DOHH2 (cell line): ENCODE measurements around the gene OPN1SW.

Source experiments
- H3F3A ChIP-seq: fragments of 200-600 bp; sonication (generic), shearing (Covaris generic); 2 replicates; pipeline ENCODE4 v1.6.0; 2016; ENCODE audit warnings: antibody characterized with exemption, mild to moderate bottlenecking; ENCODE audit not compliant: control insufficient read depth, insufficient read depth
- H3K27ac ChIP-seq: fragments of 200-600 bp; sonication (generic); 2 replicates; pipeline ENCODE4 v1.5.1; 2014; ENCODE audit warnings: low read depth, mild to moderate bottlenecking, low read length, moderate library complexity
- H3K27me3 ChIP-seq: fragments of 200-600 bp; sonication (generic); 2 replicates; pipeline ENCODE4 v1.6.1; 2014; ENCODE audit warnings: mild to moderate bottlenecking, low read length, mixed read lengths; ENCODE audit not compliant: control insufficient read depth
- H3K36me3 ChIP-seq: fragments of 200-600 bp; sonication (generic); 2 replicates; pipeline ENCODE4 v1.6.1; 2014; ENCODE audit warnings: mild to moderate bottlenecking, low read length, moderate library complexity, mixed read lengths; ENCODE audit not compliant: control insufficient read depth
- H3K4me1 ChIP-seq: fragments of 200-600 bp; sonication (generic); 2 replicates; pipeline ENCODE4 v1.6.1; 2014; ENCODE audit warnings: mild to moderate bottlenecking, low read length, mixed read lengths; ENCODE audit not compliant: control insufficient read depth
- H3K4me2 ChIP-seq: fragments of 200-600 bp; sonication (generic); 2 replicates; pipeline ENCODE4 v1.6.0; 2014; ENCODE audit warnings: mild to moderate bottlenecking, low read length, moderate library complexity
- H3K4me3 ChIP-seq: fragments of 200-600 bp; sonication (generic); 2 replicates; pipeline ENCODE4 v1.5.1; 2014; ENCODE audit warnings: mild to moderate bottlenecking, low read length, mixed read lengths
- H3K79me2 ChIP-seq: fragments of 200-600 bp; sonication (generic); 2 replicates; pipeline ENCODE4 v1.6.1; 2014; ENCODE audit warnings: mild to moderate bottlenecking, low read length, mixed read lengths; ENCODE audit not compliant: control insufficient read depth
- H3K9me2 ChIP-seq: fragments of 200-600 bp; sonication (generic); replicated peaks from 2 replicates; pipeline ENCODE4 v1.6.1; 2014; ENCODE audit warnings: mild to moderate bottlenecking, low read length, mixed read lengths; ENCODE audit not compliant: control insufficient read depth
- H3K9me3 ChIP-seq: fragments of 200-600 bp; sonication (generic); 2 replicates; pipeline ENCODE4 v1.6.1; 2014; ENCODE audit warnings: antibody characterized with exemption, low read length, mixed read lengths; ENCODE audit not compliant: control insufficient read depth, insufficient read depth
- H4K20me1 ChIP-seq: fragments of 200-600 bp; sonication (generic); 2 replicates; pipeline ENCODE4 v1.6.0; 2014; ENCODE audit warnings: low read depth, mild to moderate bottlenecking, antibody characterized with exemption, low read length, moderate library complexity; ENCODE audit not compliant: control insufficient read depth, insufficient read depth
- EZH2phosphoT487 ChIP-seq: fragments of 200-600 bp; sonication (generic); IDR thresholded peaks from 2 replicates; pipeline ENCODE4 v1.6.1; 2017; ENCODE audit warnings: borderline replicate concordance, mild to moderate bottlenecking, antibody characterized with exemption, low read length, moderate library complexity, mixed read lengths
- TF ChIP-seq, protein P1 (sequence below): fragments of 200-600 bp; sonication (generic); IDR thresholded peaks from one replicate; pipeline ENCODE4 v1.5.1; 2014; ENCODE audit warnings: antibody characterized with exemption, mild to moderate bottlenecking, low read depth, low read length; ENCODE audit not compliant: poor library complexity, severe bottlenecking

Gene OPN1SW

GRCh38 chr7:128739990-128740682, 35.5 kb downstream of the OPN1SW start:
- Histone ChIP-seq H3F3A (0 out of 2 replicates have a peak, but pooled peaks cover 5% of the 10 kb centered on the region), H3K36me3 (peaks cover 39% of the 10 kb centered on the region), H4K20me1 (peaks cover 25% of the 10 kb centered on the region), H3K4me1 (peaks cover 44% of the 10 kb centered on the region), H3K79me2 (peaks cover 64% of the 10 kb centered on the region), H3K27ac (peak overlapping the region; percentile 52), H3K4me3 (peak overlapping the region; percentile 95), H3K9me2 (no peaks in the 10 kb centered on the region), H3K4me2 (peak overlapping the region; percentile 91), H3K27me3 (no peaks in the 10 kb centered on the region), H3K9me3 (no peaks in the 10 kb centered on the region)
- no peak for TF ChIP-seq EZH2phosphoT487
- TF ChIP-seq, protein P1, sequence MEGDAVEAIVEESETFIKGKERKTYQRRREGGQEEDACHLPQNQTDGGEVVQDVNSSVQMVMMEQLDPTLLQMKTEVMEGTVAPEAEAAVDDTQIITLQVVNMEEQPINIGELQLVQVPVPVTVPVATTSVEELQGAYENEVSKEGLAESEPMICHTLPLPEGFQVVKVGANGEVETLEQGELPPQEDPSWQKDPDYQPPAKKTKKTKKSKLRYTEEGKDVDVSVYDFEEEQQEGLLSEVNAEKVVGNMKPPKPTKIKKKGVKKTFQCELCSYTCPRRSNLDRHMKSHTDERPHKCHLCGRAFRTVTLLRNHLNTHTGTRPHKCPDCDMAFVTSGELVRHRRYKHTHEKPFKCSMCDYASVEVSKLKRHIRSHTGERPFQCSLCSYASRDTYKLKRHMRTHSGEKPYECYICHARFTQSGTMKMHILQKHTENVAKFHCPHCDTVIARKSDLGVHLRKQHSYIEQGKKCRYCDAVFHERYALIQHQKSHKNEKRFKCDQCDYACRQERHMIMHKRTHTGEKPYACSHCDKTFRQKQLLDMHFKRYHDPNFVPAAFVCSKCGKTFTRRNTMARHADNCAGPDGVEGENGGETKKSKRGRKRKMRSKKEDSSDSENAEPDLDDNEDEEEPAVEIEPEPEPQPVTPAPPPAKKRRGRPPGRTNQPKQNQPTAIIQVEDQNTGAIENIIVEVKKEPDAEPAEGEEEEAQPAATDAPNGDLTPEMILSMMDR: no peak

- H3K4me1 ChIP-seq: peaks cover 53% of the 10 kb centered on the region
- H3F3A ChIP-seq: 0 out of 2 replicates have a peak, but pooled peaks cover 5% of the 10 kb centered on the region
- peaks cover 55% of the 10 kb centered on the region for H3K79me2 ChIP-seq
- H3K27ac ChIP-seq: peak within 1 kb of the TSS; percentile 52
- H3K9me3 ChIP-seq: no peaks in the 10 kb centered on the region
- peak within 1 kb of the TSS; percentile 95 for H3K4me3 ChIP-seq
- H3K27me3 ChIP-seq: no peaks in the 10 kb centered on the region
- H3K36me3 ChIP-seq: peaks cover 31% of the 10 kb centered on the region
- H3K4me2 ChIP-seq: peak within 1 kb of the TSS; percentile 91
- H4K20me1 ChIP-seq: peaks cover 21% of the 10 kb centered on the region
- no peaks in the 10 kb centered on the region for H3K9me2 ChIP-seq
- no peak for TF ChIP-seq EZH2phosphoT487
- TF ChIP-seq, protein P1: peak; percentile 21
These were observed 36.3 kb downstream of the OPN1SW start, which contains the start of gene CALU for GRCh38 chr7:128739048-128739962. CALU (plus strand) TSS chr7:128739359; CDS start chr7:128748584, 9,225 bp downstream.

- Histone ChIP-seq H3K9me3 (no peaks in the 10 kb centered on the region), H4K20me1 (peaks cover 20% of the 10 kb centered on the region), H3K4me1 (peaks cover 54% of the 10 kb centered on the region), H3K36me3 (peaks cover 26% of the 10 kb centered on the region), H3K4me2 (peak overlapping the region; percentile 91), H3K79me2 (peaks cover 48% of the 10 kb centered on the region), H3K27me3 (no peaks in the 10 kb centered on the region), H3K9me2 (no peaks in the 10 kb centered on the region), H3F3A (0 out of 2 replicates have a peak, but pooled peaks cover 5% of the 10 kb centered on the region), H3K4me3 (peak overlapping the region; percentile 95), H3K27ac (peak overlapping the region; percentile 37)
- TF ChIP-seq, protein P1: no peak
- no peak for TF ChIP-seq EZH2phosphoT487
These were observed 37.0 kb downstream of the OPN1SW start for GRCh38 chr7:128738570-128739047.
